Erythroblast (primary cell): ENCODE measurements around the gene PLCL2.

Experiments used
- GATA1 ChIP-seq: IDR thresholded peaks from 2 replicates; pipeline ENCODE4 v1.6.1; 2011; ENCODE audit warnings: low read depth, mild to moderate bottlenecking, control low read depth, low read length, moderate library complexity
- POLR2A ChIP-seq: IDR thresholded peaks from 2 replicates; pipeline ENCODE4 v1.6.1; 2011; ENCODE audit warnings: mild to moderate bottlenecking, low read length

- TF ChIP-seq GATA1 (no peak), POLR2A (no peak)
Measured at GRCh38 chr3:16896094-16896627, 11.4 kb downstream of the PLCL2 start.
